CD4-positive, CD25-positive, alpha-beta regulatory T cell (primary cell): ENCODE results near the gene AKAP14. TPM values are rescaled to one million over a fixed set of nuclear protein-coding genes. Genes with fewer than 3 reads are reported as not detected.
"Not testable (repeated sequence)": the region's sequence is repeated elsewhere in the genome, so short reads cannot be mapped to it uniquely, and the experiment has no call there.

Experiments
- ATAC-seq, 2 donors: fragments of 150-1000 bp; cut with Tn5 transposase; one replicate each; pipeline ENCODE4 v1.10.0; 2021; ENCODE audit warnings: low read depth in 2 of 2, moderate number of reproducible peaks in 2 of 2, moderate library complexity in 1 of 2
- DNase-seq, 3 donors: peaks; one replicate each; pipeline versions ENCODE4 v3.0.0 to v3.0.0-alpha.2; 2012 to 2022; ENCODE audit warnings: mixed read lengths in 1 of 3
- H3K27ac ChIP-seq: one replicate; pipeline ENCODE4 v1.7.0; 2013; ENCODE audit warnings: mild to moderate bottlenecking, low read length; ENCODE audit not compliant: insufficient read depth, poor library complexity, severe bottlenecking
- H3K27me3 ChIP-seq: one replicate; pipeline ENCODE4 v1.7.0; 2013; ENCODE audit warnings: low read length; ENCODE audit not compliant: control insufficient read depth, insufficient read depth
- H3K36me3 ChIP-seq: one replicate; pipeline ENCODE4 v1.7.0; 2013; ENCODE audit warnings: mild to moderate bottlenecking, low read length, moderate library complexity; ENCODE audit not compliant: control insufficient read depth, insufficient read depth
- H3K4me1 ChIP-seq: 2 replicates; pipeline ENCODE4 v1.7.0; 2013; ENCODE audit warnings: mild to moderate bottlenecking, low read length; ENCODE audit not compliant: insufficient read depth, control insufficient read depth, poor library complexity, severe bottlenecking
- H3K4me3 ChIP-seq: one replicate; pipeline ENCODE4 v1.7.0; 2013; ENCODE audit warnings: low read depth, mild to moderate bottlenecking, low read length, moderate library complexity
- H3K9me3 ChIP-seq, 2 experiments: 1 replicate in 1 of 2; 2 replicates in 1 of 2; pipeline ENCODE4 v1.7.0; 2013; ENCODE audit warnings: low read length in 2 of 2, mild to moderate bottlenecking in 1 of 2, moderate library complexity in 1 of 2; ENCODE audit not compliant: control insufficient read depth in 2 of 2
- H3K27ac Mint-ChIP-seq, 3 donors: one replicate each; pipeline ENCODE4 v1.8.0; 2020 to 2022; ENCODE audit warnings: mild to moderate bottlenecking in 3 of 3, mixed read lengths in 3 of 3, moderate library complexity in 2 of 3
- H3K27me3 Mint-ChIP-seq: one replicate; pipeline ENCODE4 v1.8.0; 2022; ENCODE audit warnings: mild to moderate bottlenecking, mixed read lengths
- H3K36me3 Mint-ChIP-seq: one replicate; pipeline ENCODE4 v1.8.0; 2020; ENCODE audit warnings: mixed read lengths
- H3K4me1 Mint-ChIP-seq, 4 donors: one replicate each; pipeline ENCODE4 v1.8.0; 2020 to 2022; ENCODE audit warnings: mixed read lengths in 4 of 4, mild to moderate bottlenecking in 1 of 4
- H3K4me3 Mint-ChIP-seq, 4 donors: one replicate each; pipeline ENCODE4 v1.8.0; 2020 to 2022; ENCODE audit warnings: mild to moderate bottlenecking in 4 of 4, mixed read lengths in 4 of 4, moderate library complexity in 3 of 4
- H3K9me3 Mint-ChIP-seq, 7 donors: one replicate each; pipeline ENCODE4 v1.8.0; 2020 to 2022; ENCODE audit warnings: mixed read lengths in 7 of 7, mild to moderate bottlenecking in 3 of 7, moderate library complexity in 2 of 7
- polyA plus RNA-seq, 4 donors: library from polyadenylated mRNA; unstranded; fragments of 300-500 nt; fragmentation: Illumina TruSeq; gene quantifications; one replicate each; pipeline ENCODE4 v1.2.3, GENCODE V29; 2021
- total RNA-seq: library from RNA; stranded (reverse); gene quantifications from one replicate; pipeline ENCODE4 v1.2.3, GENCODE V29; 2022

The AKAP14 gene
- total and polyA plus RNA-seq, 5 donors from 2014 or later, result not detected

DNA sequence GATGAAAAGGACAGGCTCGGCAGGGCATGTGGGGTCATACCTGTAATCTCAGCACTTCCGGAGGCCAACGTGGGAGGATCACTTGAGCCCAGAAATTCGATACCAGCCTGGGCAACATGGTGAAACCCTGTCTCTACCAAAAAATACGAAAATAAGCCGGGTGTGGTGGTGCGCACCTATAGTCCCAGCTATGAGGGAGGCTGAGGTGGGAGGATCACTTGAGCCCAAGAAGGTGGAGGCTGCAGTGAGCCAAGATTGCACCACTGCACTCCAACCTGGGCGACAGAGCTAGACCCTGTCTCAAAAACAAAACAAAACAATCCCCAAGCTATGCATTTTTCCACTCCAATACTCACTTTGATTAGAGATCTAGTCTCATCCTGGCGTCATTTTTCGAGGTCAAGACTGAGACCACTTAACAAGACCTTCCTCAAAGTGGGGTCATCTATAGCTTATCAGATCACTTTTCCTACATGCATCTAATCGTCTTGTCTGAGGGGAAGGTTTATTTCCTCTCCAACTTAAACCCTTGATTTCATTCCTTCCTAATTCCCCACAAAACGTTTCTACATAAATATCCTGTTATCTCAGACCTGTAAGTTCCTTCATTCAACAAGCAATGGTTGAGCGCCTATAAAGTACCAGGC, 46.6 kb downstream of the AKAP14 start:
- Mint-ChIP-seq H3K4me1 (peaks cover 0 to 33% (median 9%) of the 10 kb centered on the region in 4 donors), H3K9me3 (no peaks in the 10 kb centered on the region), H3K27me3 (no peaks in the 10 kb centered on the region), H3K4me3 (peak overlapping the region; percentile 87 to 96 (median 92)), H3K36me3 (peaks cover 4% of the 10 kb centered on the region), H3K27ac (peak overlapping the region; percentile 52 to 97 (median 94))
- peak overlapping the region; percentile 92 for H3K27ac ChIP-seq
- peak overlapping the region; percentile 90 for H3K4me3 ChIP-seq
- peaks cover 7% of the 10 kb centered on the region for H3K4me1 ChIP-seq
- no peaks in the 10 kb centered on the region for H3K27me3 ChIP-seq
- DNase-seq, result no peak
- H3K9me3 ChIP-seq, result no peaks in the 10 kb centered on the region
- H3K36me3 ChIP-seq, result no peaks in the 10 kb centered on the region
- ATAC-seq, result no peak

GRCh38 chrX:119942831-119943184, 47.1 kb downstream of the AKAP14 start:
- Histone ChIP-seq H3K4me3 (peak overlapping the region; percentile 90), H3K4me1 (peaks cover 7% of the 10 kb centered on the region), H3K27ac (peak overlapping the region; percentile 92), H3K9me3 (no peaks in the 10 kb centered on the region), H3K36me3 (no peaks in the 10 kb centered on the region), H3K27me3 (no peaks in the 10 kb centered on the region)
- no peaks in the 10 kb centered on the region for H3K27me3 Mint-ChIP-seq
- peak overlapping the region; percentile 87 to 96 (median 92) for H3K4me3 Mint-ChIP-seq
- DNase-seq (no peak), ATAC-seq (peak in 1 of 2 donors; percentile 20)
- H3K36me3 Mint-ChIP-seq, result peaks cover 1% of the 10 kb centered on the region
- peaks cover 0 to 31% (median 9%) of the 10 kb centered on the region in 4 donors for H3K4me1 Mint-ChIP-seq
- H3K27ac Mint-ChIP-seq, result peak overlapping the region; percentile 94 to 97 (median 97)
- H3K9me3 Mint-ChIP-seq, result no peaks in the 10 kb centered on the region

DNA sequence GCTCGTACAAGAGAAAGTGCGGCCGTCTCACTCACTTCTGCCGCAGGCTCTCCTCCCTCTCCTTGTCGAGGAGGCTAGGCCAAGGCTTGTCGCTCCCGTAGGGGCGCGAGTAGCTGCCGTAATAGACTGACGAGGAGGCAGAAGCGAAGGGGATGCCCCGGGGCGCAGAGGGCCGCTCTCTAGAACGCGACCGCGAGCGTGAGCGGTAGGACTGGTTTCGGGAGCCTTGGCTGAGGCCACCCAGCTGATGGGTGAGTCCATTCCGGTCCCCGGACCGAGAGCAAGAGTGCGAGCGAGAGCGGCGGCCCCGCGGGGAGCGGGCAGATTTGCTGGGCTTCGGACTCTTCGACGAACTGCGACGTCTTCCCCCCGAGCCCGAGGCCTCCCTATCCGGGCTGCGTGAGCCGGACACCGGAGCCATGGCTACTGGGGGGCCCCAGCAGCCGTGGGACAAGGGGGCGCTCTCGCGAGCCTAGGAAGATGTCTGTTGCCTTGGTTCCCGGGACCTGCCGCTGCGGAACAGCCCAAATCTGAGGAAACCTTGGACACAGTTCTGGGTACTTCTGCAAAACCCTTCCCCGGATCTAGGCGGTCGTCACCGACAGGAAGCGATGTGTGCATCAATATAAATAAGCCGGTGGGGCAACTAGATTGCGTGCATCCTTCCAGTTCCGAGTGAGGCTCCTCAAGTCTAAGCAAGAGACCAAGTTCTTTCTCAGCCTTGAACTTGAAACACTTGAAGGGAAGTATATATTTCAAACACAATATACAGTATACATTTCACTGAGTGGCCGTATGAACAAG, 47.7 kb downstream of the AKAP14 start, which contains the start of gene NKAP:
Gene NKAP (minus strand): TSS at position 567 of the 804 bp plus-strand sequence. CDS start 146 bp downstream, at position 421.
- Mint-ChIP-seq H3K36me3 (no peaks in the 10 kb centered on the region), H3K4me1 (peaks cover 0 to 31% (median 9%) of the 10 kb centered on the region in 4 donors), H3K4me3 (peak within 1 kb of the TSS; percentile 87 to 96 (median 92)), H3K9me3 (no peaks in the 10 kb centered on the region), H3K27ac (peak within 1 kb of the TSS; percentile 94 to 97 (median 97)), H3K27me3 (peaks cover 2% of the 10 kb centered on the region)
- ATAC-seq, result peak; percentile 81 to 86
- Histone ChIP-seq H3K27ac (peak within 1 kb of the TSS; percentile 92), H3K9me3 (no peaks in the 10 kb centered on the region), H3K36me3 (no peaks in the 10 kb centered on the region), H3K4me1 (peaks cover 7% of the 10 kb centered on the region), H3K4me3 (peak within 1 kb of the TSS; percentile 90), H3K27me3 (no peaks in the 10 kb centered on the region)
- DNase-seq, result peak; percentile 73 to 91 (median 83)

DNA sequence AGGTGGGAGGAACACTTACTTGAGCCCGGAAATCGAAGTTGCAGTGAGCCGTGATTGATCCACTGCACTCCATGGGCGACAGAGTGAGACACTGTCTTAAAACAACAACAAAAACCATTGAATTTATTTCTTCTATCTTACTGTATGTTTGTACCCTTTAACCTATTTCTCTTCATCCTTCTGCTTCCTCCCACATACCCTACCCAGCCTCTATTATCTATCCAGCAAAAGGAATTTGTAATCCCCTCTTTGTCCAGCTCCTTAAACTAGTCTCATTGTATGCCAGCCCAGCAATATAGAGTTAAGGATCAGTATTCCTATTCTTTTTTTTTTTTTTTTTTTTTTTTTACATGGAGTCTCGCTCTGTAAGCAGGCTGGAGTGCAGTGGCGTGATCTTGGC, 49.8 kb downstream of the AKAP14 start:
- H3K27ac ChIP-seq, result no peak overlapping the region
- ATAC-seq (no peak), DNase-seq (no peak)
- H3K9me3 ChIP-seq, result no peaks in the 10 kb centered on the region
- H3K27me3 Mint-ChIP-seq, result peaks cover 8% of the 10 kb centered on the region
- H3K9me3 Mint-ChIP-seq, result peaks cover 0 to 1% (median 0%) of the 10 kb centered on the region in 7 donors
- H3K4me1 Mint-ChIP-seq, result peaks cover 0 to 28% (median 9%) of the 10 kb centered on the region in 4 donors
- peaks cover 7% of the 10 kb centered on the region for H3K4me1 ChIP-seq
- H3K27ac Mint-ChIP-seq, result no peak overlapping the region
- H3K36me3 Mint-ChIP-seq, result no peaks in the 10 kb centered on the region
- no peaks in the 10 kb centered on the region for H3K27me3 ChIP-seq
- no peaks in the 10 kb centered on the region for H3K36me3 ChIP-seq
- no peak overlapping the region for H3K4me3 Mint-ChIP-seq
- no peak overlapping the region for H3K4me3 ChIP-seq

DNA sequence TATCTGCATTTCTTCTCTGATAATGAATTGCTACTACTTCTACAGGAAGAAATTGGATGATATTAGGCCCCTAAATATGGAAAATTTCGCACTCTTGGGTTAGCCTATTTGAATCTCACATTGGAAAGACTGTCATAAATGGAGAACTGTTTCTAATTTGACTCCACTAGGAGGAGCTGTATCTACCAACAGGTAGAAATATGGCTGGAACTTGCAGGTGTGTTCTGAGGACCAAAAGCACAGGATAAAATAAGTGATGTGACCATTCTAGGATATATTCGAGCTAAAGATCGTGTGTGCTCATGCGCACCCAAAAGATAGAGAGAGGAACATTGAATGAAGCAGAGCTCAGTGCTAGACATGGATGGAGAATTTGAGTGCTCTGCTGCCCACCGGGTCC, 52.7 kb downstream of the AKAP14 start:
- Mint-ChIP-seq H3K27ac (no peak overlapping the region), H3K4me1 (peaks cover 0 to 7% (median 1%) of the 10 kb centered on the region in 4 donors), H3K4me3 (peak overlapping the region in 1 of 4 donors; percentile 37), H3K9me3 (peaks cover 0 to 1% (median 0%) of the 10 kb centered on the region in 7 donors), H3K27me3 (peaks cover 12% of the 10 kb centered on the region), H3K36me3 (no peaks in the 10 kb centered on the region)
- H3K27me3 ChIP-seq, result no peaks in the 10 kb centered on the region
- no peak overlapping the region for H3K27ac ChIP-seq
- ATAC-seq (no peak), DNase-seq (no peak)
- H3K4me3 ChIP-seq, result no peak overlapping the region
- H3K4me1 ChIP-seq, result no peaks in the 10 kb centered on the region
- H3K36me3 ChIP-seq, result no peaks in the 10 kb centered on the region
- no peaks in the 10 kb centered on the region for H3K9me3 ChIP-seq

DNA sequence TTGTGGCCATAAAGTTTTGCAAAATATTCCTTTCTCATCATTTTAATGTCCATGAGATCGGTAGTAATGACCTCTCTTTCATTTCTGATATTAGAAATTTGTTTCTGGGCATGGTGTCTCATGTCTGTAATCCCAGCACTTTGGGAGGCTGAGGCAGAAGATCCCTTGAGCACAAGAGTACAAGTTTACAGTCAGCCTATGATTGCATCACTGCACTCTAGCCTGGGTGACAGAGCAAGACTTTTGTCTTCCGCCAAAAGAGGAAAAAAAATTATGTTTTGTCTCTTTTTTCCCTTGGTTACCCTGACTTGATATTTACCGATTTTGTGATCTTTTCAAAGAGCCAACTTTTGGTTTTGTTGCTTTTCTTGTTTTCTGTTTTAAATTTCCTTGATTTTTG, 58.7 kb downstream of the AKAP14 start:
- no peak overlapping the region for H3K4me3 ChIP-seq
- no peaks in the 10 kb centered on the region for H3K9me3 ChIP-seq
- no peaks in the 10 kb centered on the region for H3K36me3 Mint-ChIP-seq
- peaks cover 0 to 1% (median 0%) of the 10 kb centered on the region in 4 donors for H3K4me1 Mint-ChIP-seq
- H3K27me3 Mint-ChIP-seq, result peaks cover 29% of the 10 kb centered on the region
- no peak overlapping the region for H3K27ac Mint-ChIP-seq
- ATAC-seq (no peak), DNase-seq (no peak)
- no peak overlapping the region for H3K27ac ChIP-seq
- H3K36me3 ChIP-seq, result no peaks in the 10 kb centered on the region
- no peaks in the 10 kb centered on the region for H3K4me1 ChIP-seq
- H3K9me3 Mint-ChIP-seq, result peaks cover 0 to 1% (median 0%) of the 10 kb centered on the region in 7 donors
- no peak overlapping the region for H3K4me3 Mint-ChIP-seq
- H3K27me3 ChIP-seq, result peaks cover 3% of the 10 kb centered on the region

DNA sequence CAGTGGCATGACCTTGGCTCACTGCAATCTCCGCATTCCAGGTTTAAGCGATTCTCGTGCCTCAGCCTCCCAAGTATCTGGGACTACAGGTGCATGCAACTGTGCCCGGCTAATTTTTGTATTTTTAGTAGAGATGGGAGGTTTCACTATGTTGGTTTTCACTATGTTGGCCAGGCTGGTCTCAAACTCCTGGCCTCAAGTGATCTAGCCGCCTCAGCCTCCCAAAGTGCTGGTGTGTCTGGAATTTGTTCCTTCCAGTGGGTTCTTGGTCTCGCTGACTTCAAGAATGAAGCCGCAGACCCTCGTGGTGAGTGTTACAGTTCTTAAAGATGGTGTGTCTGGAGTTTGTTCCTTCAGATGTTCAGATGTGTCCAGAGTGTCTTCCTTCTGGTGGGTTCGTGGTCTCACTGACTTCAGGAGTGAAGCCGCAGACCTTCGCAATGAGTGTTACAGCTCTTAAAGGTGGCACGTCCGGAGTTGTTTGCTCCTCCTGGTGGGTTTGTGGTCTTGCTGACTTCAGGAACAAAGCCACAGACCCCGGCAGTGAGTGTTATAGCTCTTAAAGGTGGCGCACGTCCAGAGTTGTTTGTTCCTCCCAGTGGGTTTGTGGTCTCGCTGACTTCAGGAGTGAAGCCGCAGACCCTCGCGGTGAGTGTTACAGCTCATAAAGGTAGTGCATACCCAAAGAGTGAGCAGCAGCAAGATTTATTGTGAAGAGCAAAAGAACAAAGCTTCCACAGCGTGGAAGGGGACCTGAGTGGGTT, 60.3 kb downstream of the AKAP14 start:
- not testable (repeated sequence) for H3K4me1 ChIP-seq, H3K4me3 ChIP-seq, H3K9me3 ChIP-seq, H3K4me1 Mint-ChIP-seq, H3K9me3 Mint-ChIP-seq, DNase-seq, H3K4me3 Mint-ChIP-seq, H3K27ac Mint-ChIP-seq, H3K27me3 ChIP-seq, H3K36me3 ChIP-seq, H3K36me3 Mint-ChIP-seq, ATAC-seq, H3K27ac ChIP-seq
- H3K27me3 Mint-ChIP-seq, result peaks cover 32% of the 10 kb centered on the region
